GM13977 (cell line): Measurements from ENCODE around the gene STARD10.
A peak's percentile ranks its signal among the peaks of the same experiment; 100 is the strongest.

Experiments used
- DNase-seq: peaks from one replicate; pipeline ENCODE4 v3.0.0; 2012; ENCODE audit warnings: low spot score
- in situ Hi-C: fragments of 300-500 bp; cut with MboI; formaldehyde crosslinking; loops from one replicate; pipeline ENCODE4 v1.12.0; 2022; ENCODE audit warnings: low sequenced_read_pairs, low pct_unique_long_range_greater_than_20kb, mixed read lengths, inconsistent platforms; ENCODE audit not compliant: unreplicated experiment
- TF ChIP-seq, protein P1 (sequence below): IDR thresholded peaks from 2 replicates; pipeline ENCODE4 v1.5.1; 2012; ENCODE audit warnings: mild to moderate bottlenecking, control low read depth; ENCODE audit not compliant: insufficient read depth; ENCODE audit errors: extremely low read depth, missing control alignments

STARD10 gene

DNA sequence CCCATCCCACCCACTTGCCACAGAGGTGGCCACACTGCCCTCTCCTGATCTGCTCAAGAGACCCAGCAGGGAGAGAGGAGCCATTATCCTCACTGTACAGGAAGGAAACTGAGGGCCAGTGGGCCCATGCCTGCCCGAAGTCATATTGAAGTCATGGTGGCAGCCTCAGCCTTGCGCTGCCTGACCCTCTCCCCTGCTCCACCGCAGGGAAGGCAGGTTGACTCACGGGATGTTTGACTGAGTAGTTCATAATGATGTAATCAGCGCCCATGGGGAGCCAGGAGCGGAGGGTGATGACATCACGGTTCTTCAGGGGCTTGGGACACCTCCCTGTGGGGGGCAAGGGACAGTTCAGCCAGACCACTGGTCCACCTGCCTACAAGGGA, 35.5 kb downstream of the STARD10 start:
- DNase-seq, result no peak
- in situ Hi-C loops, result no loop called here
- TF ChIP-seq, protein P1, sequence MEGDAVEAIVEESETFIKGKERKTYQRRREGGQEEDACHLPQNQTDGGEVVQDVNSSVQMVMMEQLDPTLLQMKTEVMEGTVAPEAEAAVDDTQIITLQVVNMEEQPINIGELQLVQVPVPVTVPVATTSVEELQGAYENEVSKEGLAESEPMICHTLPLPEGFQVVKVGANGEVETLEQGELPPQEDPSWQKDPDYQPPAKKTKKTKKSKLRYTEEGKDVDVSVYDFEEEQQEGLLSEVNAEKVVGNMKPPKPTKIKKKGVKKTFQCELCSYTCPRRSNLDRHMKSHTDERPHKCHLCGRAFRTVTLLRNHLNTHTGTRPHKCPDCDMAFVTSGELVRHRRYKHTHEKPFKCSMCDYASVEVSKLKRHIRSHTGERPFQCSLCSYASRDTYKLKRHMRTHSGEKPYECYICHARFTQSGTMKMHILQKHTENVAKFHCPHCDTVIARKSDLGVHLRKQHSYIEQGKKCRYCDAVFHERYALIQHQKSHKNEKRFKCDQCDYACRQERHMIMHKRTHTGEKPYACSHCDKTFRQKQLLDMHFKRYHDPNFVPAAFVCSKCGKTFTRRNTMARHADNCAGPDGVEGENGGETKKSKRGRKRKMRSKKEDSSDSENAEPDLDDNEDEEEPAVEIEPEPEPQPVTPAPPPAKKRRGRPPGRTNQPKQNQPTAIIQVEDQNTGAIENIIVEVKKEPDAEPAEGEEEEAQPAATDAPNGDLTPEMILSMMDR, result no peak

DNA sequence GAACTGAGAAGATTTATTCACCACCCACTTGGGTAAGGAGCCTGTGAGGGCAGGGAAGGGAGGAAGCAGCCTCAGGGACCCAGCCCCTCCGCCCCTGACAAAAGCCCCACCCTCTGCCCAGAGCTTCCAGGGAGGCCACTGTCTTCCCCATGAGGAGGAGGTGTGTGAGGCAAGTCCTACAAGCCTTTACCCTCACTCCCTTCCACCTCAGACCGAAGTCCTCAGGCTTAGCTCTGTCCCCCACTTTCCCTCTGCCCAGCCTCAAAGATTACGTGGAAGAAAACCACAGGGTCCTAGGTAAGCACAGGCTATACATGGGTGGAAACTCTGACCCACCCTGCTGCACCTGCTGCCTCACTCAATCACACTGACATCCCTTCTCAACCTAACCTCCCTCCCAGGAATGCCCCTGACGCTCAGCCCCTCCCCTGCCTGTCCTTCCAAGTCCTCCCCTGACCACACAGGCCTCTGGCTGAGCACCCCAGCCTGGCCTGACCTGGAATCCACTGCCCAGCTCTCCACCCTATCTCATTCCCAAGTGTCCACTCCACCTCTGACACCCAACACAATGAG, 38.0 kb downstream of the STARD10 start:
- TF ChIP-seq, protein P1, result no peak
- in situ Hi-C loops, result no loop called here
- DNase-seq, result no peak

DNA sequence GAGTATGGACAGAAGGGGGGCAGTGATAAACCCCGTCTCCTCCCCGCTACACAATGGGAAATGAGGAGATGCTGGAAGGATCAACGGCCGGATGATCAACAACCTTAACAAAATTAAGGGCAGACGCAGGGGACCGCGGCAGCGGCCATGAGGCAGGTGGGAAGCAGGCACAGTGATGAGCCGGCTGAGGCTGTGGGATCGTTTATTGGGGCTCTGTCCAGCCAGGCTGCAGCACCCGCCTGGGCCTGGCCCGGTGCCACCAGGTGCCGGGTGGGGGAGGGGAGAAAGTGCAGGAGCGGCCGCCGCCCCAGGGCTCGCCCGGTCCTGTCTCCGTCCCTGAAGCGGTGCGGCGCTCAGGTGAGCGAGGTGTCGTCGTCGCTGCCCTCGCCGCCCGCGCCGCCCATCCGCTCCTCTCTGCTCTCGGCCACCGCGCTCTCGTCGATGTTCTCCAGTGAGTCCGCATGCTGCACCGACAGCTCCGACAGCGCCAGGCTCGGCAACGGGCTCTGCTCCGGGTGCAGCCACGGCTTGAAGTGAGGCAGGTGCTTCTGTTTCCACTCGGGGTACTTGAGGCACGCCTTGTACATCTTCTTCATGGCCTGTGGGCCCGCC, 39.2 kb downstream of the STARD10 start:
- TF ChIP-seq, protein P1, result no peak
- no peak for DNase-seq
- in situ Hi-C loops, result no loop called here

DNA sequence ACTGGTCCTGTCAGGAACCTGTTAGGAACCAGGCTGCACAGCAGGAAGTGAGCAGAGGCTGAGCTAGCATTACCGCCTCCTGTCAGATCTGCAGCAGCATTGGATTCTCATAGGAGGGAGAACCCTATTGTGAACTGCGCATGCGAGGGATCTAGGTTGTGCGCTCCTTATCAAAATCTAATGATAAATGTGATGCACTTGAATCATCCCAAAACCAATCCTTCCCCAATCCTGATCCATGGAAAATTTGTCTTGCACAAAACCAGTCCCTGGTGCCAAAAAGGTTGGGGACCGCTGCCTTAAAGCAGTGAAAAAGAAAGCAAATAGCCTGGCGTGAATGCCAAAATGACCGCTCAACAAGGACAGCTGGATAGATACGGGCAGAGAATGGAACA, 39.7 kb downstream of the STARD10 start:
- in situ Hi-C loops, result no loop called here
- no peak for DNase-seq
- TF ChIP-seq, protein P1, result no peak

DNA sequence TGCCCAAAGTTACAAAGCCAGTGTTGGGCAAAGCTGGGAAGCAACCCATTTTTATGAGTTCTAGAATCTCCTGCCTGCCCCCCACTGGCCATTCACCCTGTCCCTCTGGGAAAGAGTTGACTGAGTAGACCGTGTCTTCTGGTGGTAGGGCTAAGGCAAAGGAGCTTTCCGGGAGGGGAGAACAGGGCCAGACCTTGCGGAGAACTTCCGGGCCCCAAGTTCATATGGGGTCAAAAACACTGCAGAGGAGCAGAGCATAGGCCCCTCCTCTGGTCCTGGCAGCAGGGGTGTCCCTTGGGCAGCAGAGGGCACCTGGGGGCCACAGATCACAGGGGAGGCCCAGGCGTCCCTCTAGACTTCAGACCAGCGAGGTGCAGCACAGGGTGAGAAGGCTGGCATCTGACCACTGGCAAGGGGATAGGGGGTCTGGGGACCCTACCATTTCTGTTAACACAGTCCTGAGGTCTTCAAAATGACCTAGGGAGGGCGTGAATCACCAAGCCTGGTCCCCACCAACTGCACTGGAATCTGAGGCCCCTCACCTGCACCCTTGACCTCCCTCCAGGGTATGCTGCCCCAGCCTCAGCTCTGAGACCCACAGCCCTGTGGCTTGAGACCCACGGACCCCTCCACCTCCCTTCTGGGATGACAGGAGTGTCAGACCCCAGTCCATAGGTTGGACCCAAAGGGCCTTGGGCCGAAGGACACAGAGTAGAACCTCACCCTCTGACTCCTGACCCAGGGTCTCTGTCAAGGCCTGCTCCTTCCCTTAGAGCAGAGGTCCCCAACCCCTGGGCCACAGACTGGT, 40.3 kb downstream of the STARD10 start:
- TF ChIP-seq, protein P1, result peak; percentile 11
- no peak for DNase-seq
- in situ Hi-C loops, result no loop called here

DNA sequence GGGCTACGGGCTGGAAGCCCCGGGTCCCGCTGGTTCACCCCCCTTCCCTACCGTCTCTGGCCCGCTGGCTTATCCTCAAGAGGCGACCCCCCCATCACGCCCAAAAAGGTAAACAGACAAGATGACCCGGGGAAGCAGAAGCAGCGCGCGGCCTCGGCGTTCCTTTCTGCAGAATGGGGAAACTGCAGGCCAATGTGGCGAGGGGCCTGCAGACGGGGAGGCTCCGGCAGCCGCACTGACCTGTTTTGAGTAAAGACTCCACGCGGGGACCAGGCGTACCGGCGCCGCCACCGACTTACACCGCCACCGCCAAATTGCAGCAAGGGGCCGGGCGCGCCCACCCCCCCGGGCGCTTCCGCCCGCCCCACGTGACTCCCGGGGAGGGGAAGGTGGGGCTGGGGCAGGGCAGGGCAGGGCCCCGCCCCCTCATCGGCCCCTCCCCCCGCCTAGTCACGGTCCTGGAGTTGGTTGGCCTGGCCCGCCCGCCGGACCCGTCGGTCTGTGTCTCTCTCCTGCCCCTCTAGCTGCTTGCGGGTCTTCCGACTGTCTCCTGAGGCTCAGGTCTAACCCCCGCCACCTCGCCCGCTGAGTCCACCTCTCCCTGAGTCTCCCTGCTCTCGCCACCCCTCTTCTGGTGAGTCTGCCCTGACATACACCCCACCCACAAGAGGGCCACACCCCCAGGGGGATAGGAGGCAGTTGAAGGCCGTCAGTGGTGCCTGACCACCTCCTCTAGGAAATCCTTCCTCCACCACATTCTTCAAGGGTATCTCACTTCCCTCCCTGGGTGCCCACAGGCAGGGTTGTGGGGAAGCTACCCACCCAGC, 41.5 kb downstream of the STARD10 start, which contains the start of gene ARAP1:
Gene ARAP1 (minus strand): TSS at position 321 of the 827 bp plus-strand sequence. CDS start 25,280 bp downstream, outside the sequence.
- in situ Hi-C loops, result no loop called here
- TF ChIP-seq, protein P1, result no peak
- peak; percentile 93 for DNase-seq
